NCI-H1048 (cell line): ENCODE results near the gene TSSK2.

Source experiments
- DNase-seq: peaks from one replicate; lab custom pipeline; 2025; lab: John Stamatoyannopoulos, UW

TSSK2 gene

GRCh38 chr22:19125474-19126308 lies 5.4 kb upstream of the TSSK2 start:
- no peak for DNase-seq

DNA sequence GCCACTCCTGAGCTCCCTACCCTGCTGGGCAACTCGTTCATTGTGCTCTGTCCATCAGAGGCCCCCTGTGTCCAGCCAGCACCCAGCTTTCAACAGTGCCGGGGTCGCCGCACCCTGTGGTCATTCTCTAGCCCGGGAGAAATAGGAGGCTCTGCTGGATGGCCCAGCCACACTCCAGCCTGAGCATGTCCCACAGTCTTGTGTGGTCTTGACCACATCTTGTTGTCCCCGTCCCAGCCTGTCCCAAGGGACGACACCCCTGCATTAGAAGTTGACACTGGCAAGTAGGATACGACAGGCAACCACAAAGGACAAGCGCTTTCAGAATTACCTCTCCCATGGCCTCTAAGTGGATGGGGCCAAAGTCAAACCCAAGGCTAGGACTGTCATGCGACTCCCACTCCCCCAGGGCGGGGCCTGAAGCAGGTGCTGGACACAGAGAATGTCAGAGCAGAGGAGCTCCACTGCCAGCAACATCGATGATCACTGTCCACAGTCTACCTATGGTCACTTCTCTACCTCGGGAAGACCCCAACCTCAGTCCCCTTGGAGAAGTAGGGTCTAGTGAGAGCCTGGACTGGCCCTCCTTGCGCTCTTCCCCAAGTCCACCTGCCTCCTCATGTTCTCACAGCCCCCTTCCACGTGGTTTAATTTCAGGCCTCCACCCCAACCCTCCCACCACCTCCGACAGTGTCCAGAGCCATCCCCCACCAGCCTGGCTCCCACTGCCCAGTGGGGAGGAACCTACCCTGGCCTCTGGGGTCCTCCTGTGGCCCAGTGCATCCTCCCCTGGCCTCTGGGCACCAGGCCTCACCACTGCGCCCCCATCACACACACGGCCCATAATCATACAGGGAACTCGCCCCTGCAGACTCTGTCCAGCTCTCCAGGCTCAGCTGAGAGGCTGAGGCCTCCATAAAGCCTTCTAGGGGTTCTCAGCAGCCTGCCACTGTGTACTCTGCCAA lies 4.5 kb upstream of the TSSK2 start:
- DNase-seq: no peak

DNA sequence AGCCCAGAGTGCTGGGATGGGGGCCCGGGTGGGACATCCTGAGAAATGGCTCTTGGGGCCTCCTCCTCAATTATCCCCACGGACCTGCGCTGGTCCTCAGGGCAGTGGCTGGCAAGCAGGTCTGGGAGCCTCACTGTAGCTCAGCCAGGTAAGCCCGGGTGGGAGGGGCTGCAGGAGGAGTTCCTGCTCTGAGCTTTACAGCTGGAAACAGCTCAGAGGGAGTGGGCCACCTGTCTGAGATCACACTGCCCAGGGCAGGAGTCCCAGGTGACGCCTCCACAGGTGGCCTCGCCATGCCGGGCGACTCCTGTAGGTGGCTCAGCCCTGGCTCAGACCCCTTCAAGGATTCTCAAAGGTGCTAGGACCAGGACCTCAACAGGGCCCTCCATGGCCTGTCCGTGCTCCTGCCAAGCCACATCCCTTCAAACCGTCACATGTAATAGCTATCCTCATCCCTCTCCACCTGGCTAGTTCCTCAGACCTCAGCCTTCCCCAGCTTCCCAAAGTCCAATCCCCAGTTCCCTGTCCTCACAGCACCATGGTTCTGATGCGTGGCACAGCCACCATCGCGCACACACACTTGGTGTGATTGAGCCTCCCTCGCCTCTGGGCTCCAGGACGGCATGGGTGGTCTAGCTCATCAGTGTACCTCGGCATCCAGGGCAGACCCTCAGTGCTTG lies 3.6 kb upstream of the TSSK2 start:
- DNase-seq: no peak

DNA sequence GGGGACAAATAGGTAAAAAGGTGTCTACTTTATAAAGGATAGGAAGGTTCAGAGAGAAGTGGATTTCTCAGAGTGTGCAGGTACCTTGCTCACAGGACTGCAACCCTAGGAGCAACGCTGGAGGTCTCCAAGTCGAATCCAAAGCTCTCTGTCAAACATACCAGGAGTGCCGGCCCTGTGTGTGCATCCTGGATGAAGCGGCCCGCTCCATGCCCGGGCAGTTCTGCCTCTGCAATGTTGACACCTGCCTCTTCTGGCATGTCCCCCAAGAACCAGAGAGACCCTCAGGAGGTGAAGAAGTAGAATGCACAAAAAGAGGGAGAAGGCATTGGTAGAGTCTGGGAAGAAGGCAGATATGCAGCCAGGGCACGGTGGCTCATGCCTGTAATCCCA lies 3.1 kb upstream of the TSSK2 start:
- no peak for DNase-seq

DNA sequence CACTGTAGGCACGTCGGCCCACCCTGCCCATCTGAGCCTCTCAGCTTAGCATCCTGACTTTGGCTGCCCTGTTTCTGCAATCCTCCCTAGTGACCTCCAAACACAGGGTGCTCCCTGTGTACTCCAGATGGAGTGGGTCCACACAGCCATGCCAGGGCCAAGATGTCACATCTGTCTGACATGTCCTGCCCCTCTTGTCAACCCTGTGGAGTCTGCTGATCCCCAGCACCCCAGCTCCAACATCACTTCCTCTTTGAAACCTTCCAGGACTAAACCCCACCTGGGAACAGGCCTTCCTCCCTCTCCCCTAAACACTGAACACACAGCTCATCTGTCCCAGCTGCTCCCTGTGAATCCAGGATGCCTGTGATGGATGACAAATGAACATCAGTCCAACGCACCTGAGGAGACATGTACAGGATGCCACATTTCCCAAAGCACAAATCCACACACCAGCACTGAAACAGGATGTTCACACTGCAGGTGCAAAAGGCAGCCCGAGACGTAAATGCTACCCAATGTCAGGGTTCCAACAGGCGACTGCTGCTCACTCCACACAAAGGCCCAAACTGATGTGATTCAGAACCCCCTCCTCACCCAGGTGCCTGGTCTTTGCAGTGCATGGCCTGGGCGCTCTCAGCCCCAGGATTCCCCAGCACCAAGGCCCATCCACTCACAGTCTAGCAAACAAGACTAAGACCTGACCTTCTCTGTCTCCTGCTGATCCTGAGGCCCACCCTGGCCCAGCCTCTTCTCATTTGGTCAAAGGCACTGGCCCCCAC lies 2.0 kb upstream of the TSSK2 start:
- no peak for DNase-seq

DNA sequence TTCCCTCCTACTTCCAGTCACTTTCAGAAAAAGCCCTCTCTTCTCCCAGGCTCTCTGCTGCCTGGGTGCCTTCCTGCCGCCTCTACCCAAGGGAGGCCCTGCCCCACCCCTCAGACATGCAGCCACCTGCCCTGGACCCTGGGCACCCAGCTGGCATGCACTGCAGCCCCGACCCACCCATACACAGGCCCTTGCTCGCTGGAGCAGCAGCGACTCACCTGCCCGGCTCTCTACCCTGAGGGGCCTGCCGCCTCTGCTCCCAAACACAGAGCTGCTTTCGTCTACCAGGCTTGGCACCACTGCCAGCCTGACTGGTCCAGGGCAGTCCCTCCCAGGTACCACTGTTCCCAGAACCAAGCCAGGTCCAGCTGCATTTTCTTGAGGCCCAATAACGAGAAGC lies 1.2 kb upstream of the TSSK2 start:
- DNase-seq: no peak

DNA sequence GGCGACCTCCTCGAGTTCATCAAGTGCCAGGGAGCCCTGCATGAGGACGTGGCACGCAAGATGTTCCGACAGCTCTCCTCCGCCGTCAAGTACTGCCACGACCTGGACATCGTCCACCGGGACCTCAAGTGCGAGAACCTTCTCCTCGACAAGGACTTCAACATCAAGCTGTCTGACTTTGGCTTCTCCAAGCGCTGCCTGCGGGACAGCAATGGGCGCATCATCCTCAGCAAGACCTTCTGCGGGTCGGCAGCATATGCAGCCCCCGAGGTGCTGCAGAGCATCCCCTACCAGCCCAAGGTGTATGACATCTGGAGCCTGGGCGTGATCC lies 542 bp downstream of the TSSK2 start:
- DNase-seq: no peak

- no peak for DNase-seq
Observed at GRCh38 chr22:19132153-19132552, 1.0 kb downstream of the TSSK2 start.

- no peak for DNase-seq
Observed at GRCh38 chr22:19132693-19133400, 1.7 kb downstream of the TSSK2 start.

DNA sequence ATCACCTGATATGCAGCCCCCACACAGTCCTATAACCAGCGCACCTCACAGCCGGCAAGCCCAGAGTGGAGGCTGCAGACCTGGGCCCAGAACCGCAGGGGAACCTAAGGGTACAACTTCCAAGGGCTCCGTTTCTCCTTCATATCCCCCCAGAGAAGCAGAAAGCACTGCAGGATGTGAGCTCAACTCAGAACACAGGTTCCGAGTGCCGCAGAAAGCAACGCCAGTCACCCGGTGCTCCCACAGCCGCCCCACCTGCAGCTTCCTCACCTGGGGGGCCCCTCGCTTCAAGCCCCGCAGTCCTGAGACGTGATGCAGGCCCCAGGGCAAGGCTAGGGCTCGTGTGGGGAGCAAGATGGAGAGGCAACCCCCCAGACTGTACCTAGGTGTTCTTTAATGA lies 2.5 kb downstream of the TSSK2 start:
- no peak for DNase-seq

GRCh38 chr22:19134176-19134831 lies 3.2 kb downstream of the TSSK2 start:
- DNase-seq: no peak

- DNase-seq: no peak
Observed at GRCh38 chr22:19134874-19135273, 3.8 kb downstream of the TSSK2 start.

GRCh38 chr22:19136915-19137314 lies 5.8 kb downstream of the TSSK2 start:
- no peak for DNase-seq

GRCh38 chr22:19137384-19138216 lies 6.5 kb downstream of the TSSK2 start:
- DNase-seq: no peak

- no peak for DNase-seq
Observed at GRCh38 chr22:19138217-19139000, 7.3 kb downstream of the TSSK2 start.

GRCh38 chr22:19139001-19139356 lies 7.9 kb downstream of the TSSK2 start:
- DNase-seq: no peak

DNA sequence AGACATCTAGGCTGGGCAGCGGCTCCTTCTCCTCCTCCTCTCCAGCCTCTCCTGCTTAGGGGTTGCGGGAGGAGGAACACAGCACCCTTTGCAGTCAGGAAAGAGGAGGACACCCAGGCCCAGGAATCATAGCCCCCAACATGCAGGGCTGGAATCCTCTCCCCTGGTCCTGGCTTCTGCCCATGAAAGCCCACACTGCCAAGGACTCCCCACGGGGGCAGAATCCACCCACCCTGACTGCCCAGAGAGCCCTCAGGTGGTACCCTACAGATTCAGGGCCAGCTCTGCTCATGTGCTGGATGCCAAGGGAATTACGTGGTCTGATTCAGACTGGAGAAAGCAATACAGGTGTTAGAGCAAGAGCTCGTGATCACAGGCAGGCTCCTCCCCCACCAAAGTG lies 8.9 kb downstream of the TSSK2 start:
- DNase-seq: no peak

GRCh38 chr22:19142394-19142793 lies 11.3 kb downstream of the TSSK2 start:
- no peak for DNase-seq

- DNase-seq: no peak
Observed at GRCh38 chr22:19143212-19143611, 12.1 kb downstream of the TSSK2 start.
